ENCODE measurements around the gene CTSK. TPM values are rescaled to one million over a fixed set of nuclear protein-coding genes. Genes with fewer than 3 reads are reported as not detected.

The CTSK gene
- total and polyA plus RNA-seq, 2 of the 13 experiments (the other 11 are each of a cell fraction or from before 2014, with no cell fraction given), result 1.4 to 6.3 TPM

DNA sequence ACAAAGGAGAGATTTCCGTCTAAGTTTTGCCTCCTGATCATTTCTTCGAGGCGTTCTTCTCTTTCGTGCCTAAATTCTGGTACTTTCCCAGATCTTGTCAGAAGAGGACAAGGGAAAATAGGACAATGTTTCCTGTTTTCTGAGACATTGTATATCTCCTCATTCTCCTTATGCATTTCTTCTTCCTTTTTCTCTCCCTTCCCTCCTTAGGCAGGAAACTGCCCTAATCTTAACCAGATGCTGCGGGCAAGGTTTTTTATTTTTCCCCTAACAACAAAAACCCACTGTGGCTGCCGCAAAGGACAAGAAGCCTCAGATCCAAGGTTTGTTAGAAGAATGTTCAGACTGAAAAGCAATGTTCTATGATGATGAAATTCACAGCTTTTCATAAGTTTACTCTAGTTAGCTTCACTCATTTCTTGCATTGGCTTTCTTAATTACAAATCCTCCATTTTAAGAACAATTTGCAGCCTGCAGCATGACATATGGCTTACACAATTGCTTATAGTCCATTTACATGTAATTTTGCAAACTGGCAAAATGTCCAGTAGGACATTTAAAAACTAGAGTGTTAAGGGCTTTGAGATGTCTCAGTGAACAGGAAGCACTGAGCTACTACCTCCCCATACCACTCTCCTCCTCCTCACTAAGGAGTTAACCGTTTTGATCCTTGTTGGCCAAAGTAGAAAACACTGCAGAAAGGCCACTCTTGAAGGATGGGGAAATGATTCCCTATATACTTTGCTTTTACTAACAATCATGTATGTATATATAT is 624 bp downstream of the CTSK start:
- no peak overlapping the region for H3K4me3 ChIP-seq (replicated peaks in 1 of 3; ENCODE audit: insufficient read depth in 1 of 3, low read depth in 2 of 3, low read length in 3 of 3)
- POLR2A ChIA-PET, result no interaction called here
- peaks cover 14% of the 10 kb centered on the region for H3K4me1 ChIP-seq (ENCODE audit: insufficient read depth, low read length)
- ATAC-seq (no peak), FAIRE-seq (peak; percentile 21), DNase-seq (ENCODE audit: low spot score) (no peak)
- H3K79me2 ChIP-seq (ENCODE audit: insufficient read depth, low read length), result no peaks in the 10 kb centered on the region
- BruUV-seq (replicated peaks), result no TSS peak
- in situ Hi-C loops (cut with HindIII; ENCODE audit: extremely low pct_ligation_motif_present, low pct_unique_long_range_greater_than_20kb), result no loop called here
- no peaks in the 10 kb centered on the region for H3K27me3 ChIP-seq (ENCODE audit: control insufficient read depth in 1 of 2, insufficient read depth in 2 of 2, low read length in 2 of 2)
- no peaks in the 10 kb centered on the region for H3K9me3 ChIP-seq (ENCODE audit: low read length)
- CTCF ChIA-PET (ENCODE audit: low intra/inter-chr PET ratio, low total read pairs), result no interaction called here
- no peaks in the 10 kb centered on the region for H4K20me1 ChIP-seq (ENCODE audit: insufficient read depth, low read length)
- WGBS (ENCODE audit: low lambda C conversion rate), result 89% methylated on average over 7 of the region's 7 CpGs
- no peak overlapping the region for H3K9ac ChIP-seq (ENCODE audit: insufficient read depth, low read depth, low read length)
- H2AFZ ChIP-seq (ENCODE audit: low read length), result no peak overlapping the region
- H3K36me3 ChIP-seq (replicated peaks in 1 of 2; ENCODE audit: control insufficient read depth in 1 of 2, insufficient read depth in 2 of 2, low read length in 2 of 2), result peaks cover 3 to 14% of the 10 kb centered on the region in 2 experiments; a peak in 4 of 5 replicates
- no peak overlapping the region for H3K27ac ChIP-seq (ENCODE audit: extremely low read length, insufficient read depth, low read length)
- no peak for TF ChIP-seq FIP1L1 (IDR thresholded peaks at IDR 0.05; ENCODE audit: borderline replicate concordance, insufficient read depth, low read depth, low read length)
- TF ChIP-seq ZNF225 (CRISPR knock-in tag; IDR thresholded peaks at IDR 0.05), result no peak
- no peak for TF ChIP-seq ZNF7 (CRISPR knock-in tag; IDR thresholded peaks at IDR 0.05)
- TF ChIP-seq, protein P1, sequence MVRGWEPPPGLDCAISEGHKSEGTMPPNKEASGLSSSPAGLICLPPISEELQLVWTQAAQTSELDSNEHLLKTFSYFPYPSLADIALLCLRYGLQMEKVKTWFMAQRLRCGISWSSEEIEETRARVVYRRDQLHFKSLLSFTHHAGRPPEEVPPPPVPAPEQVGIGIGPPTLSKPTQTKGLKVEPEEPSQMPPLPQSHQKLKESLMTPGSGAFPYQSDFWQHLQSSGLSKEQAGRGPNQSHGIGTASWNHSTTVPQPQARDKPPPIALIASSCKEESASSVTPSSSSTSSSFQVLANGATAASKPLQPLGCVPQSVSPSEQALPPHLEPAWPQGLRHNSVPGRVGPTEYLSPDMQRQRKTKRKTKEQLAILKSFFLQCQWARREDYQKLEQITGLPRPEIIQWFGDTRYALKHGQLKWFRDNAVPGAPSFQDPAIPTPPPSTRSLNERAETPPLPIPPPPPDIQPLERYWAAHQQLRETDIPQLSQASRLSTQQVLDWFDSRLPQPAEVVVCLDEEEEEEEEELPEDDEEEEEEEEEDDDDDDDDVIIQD (CRISPR knock-in tag; IDR thresholded peaks at IDR 0.05; ENCODE audit: low read depth), result no peak
- TF ChIP-seq EHMT2 (IDR thresholded peaks at IDR 0.05; ENCODE audit: borderline replicate concordance, low read depth, low read length), result no peak
- no peak for TF ChIP-seq ZNF678 (CRISPR knock-in tag; IDR thresholded peaks at IDR 0.05)
- no peak for TF ChIP-seq POLR2AphosphoS5 (IDR thresholded peaks at IDR 0.05; ENCODE audit: low read depth, low read length)
- TF ChIP-seq KDM6A (CRISPR knock-in tag; IDR thresholded peaks at IDR 0.05; ENCODE audit: low read depth), result no peak
- TF ChIP-seq ZMYM4 (CRISPR knock-in tag; IDR thresholded peaks at IDR 0.05), result no peak
- intact Hi-C loops (cut with micrococcal nuclease; ENCODE audit: unreplicated experiment), result no loop called here
- no peak overlapping the region for H3K4me2 ChIP-seq (ENCODE audit: low read depth, low read length)

All from HepG2 (cell line).